SK-N-SH treated with all-trans-retinoic acid at 6 μM for 48 hours (cell line): ENCODE results near the gene DMAP1.

Experiments used
- ATAC-seq: fragments of 200-7000 bp; cut with Tn5 transposase; 3 replicates; pipeline ENCODE4 v1.9.1; 2020; ENCODE audit warnings: mild to moderate bottlenecking, moderate library complexity
- BACH2 ChIP-seq: fragments of 250-450 bp; sonication (Bioruptor Pico); IDR thresholded peaks from 2 replicates; pipeline ENCODE4 v1.9.0; 2021; ENCODE audit warnings: mild to moderate bottlenecking, borderline replicate concordance
- CSDC2 ChIP-seq: fragments of 250-450 bp; sonication (Bioruptor Pico); IDR thresholded peaks from 2 replicates; pipeline ENCODE4 v1.5.0; 2020; ENCODE audit warnings: mild to moderate bottlenecking, moderate library complexity
- CSRNP3 ChIP-seq: fragments of 250-450 bp; sonication (Bioruptor Pico); IDR thresholded peaks from 2 replicates; pipeline ENCODE4 v1.5.1; 2021; ENCODE audit warnings: mild to moderate bottlenecking, moderate library complexity
- ESRRG ChIP-seq: fragments of 250-450 bp; sonication (Bioruptor Pico); IDR thresholded peaks from 2 replicates; pipeline ENCODE4 v1.6.1; 2021; ENCODE audit warnings: mild to moderate bottlenecking
- GLIS3 ChIP-seq: fragments of 250-450 bp; sonication (Bioruptor Pico); IDR thresholded peaks from 2 replicates; pipeline ENCODE4 v1.5.0; 2020; ENCODE audit warnings: mild to moderate bottlenecking, moderate library complexity
- ISL1 ChIP-seq: fragments of 250-450 bp; sonication (Bioruptor Pico); IDR thresholded peaks from 2 replicates; pipeline ENCODE4 v2.1.2; 2022; ENCODE audit warnings: mild to moderate bottlenecking, moderate library complexity
- OSR1 ChIP-seq: fragments of 250-450 bp; sonication (Bioruptor Pico); IDR thresholded peaks from 2 replicates; pipeline ENCODE4 v1.8.0; 2022; ENCODE audit warnings: moderate library complexity, mild to moderate bottlenecking, inconsistent platforms
- PATZ1 ChIP-seq: fragments of 250-450 bp; sonication (Bioruptor Pico); IDR thresholded peaks from 2 replicates; pipeline ENCODE4 v1.8.0; 2020; ENCODE audit warnings: mild to moderate bottlenecking, moderate library complexity, borderline replicate concordance
- POU6F1 ChIP-seq: fragments of 250-450 bp; sonication (Bioruptor Pico); IDR thresholded peaks from 2 replicates; pipeline ENCODE4 v1.8.0; 2021; ENCODE audit warnings: low read depth, mild to moderate bottlenecking, moderate library complexity, borderline replicate concordance
- PPARA ChIP-seq: fragments of 250-450 bp; sonication (Bioruptor Pico); IDR thresholded peaks from 2 replicates; pipeline ENCODE4 v1.5.0; 2020; ENCODE audit warnings: mild to moderate bottlenecking, borderline replicate concordance
- RARB ChIP-seq: fragments of 250-450 bp; sonication (Bioruptor Pico); IDR thresholded peaks from 2 replicates; pipeline ENCODE4 v1.8.0; 2021; ENCODE audit warnings: mild to moderate bottlenecking, moderate library complexity
- SNAI2 ChIP-seq: fragments of 250-450 bp; sonication (Bioruptor Pico); IDR thresholded peaks from 2 replicates; pipeline ENCODE4 v1.5.0; 2020; ENCODE audit warnings: mild to moderate bottlenecking, moderate library complexity
- TCF4 ChIP-seq: fragments of 250-450 bp; sonication (Bioruptor Pico); IDR thresholded peaks from 2 replicates; pipeline ENCODE4 v1.8.0; 2021; ENCODE audit warnings: mild to moderate bottlenecking, moderate library complexity, borderline replicate concordance
- TOX ChIP-seq: fragments of 250-450 bp; sonication (Bioruptor Pico); IDR thresholded peaks from 2 replicates; pipeline ENCODE4 v1.8.0; 2021; ENCODE audit warnings: mild to moderate bottlenecking, moderate library complexity, borderline replicate concordance
- TSHZ2 ChIP-seq: fragments of 250-450 bp; sonication (Bioruptor Pico); IDR thresholded peaks from 2 replicates; pipeline ENCODE4 v1.5.0; 2020; ENCODE audit warnings: mild to moderate bottlenecking, moderate library complexity
- ZC3H10 ChIP-seq: fragments of 250-450 bp; sonication (Bioruptor Pico); IDR thresholded peaks from 2 replicates; pipeline ENCODE4 v1.5.1; 2021; ENCODE audit warnings: mild to moderate bottlenecking, moderate library complexity
- ZFP30 ChIP-seq: fragments of 450-650 bp; formaldehyde crosslinking; IDR thresholded peaks from 2 replicates; pipeline ENCODE4 v1.5.0; 2022; ENCODE audit warnings: mild to moderate bottlenecking, moderate library complexity
- ZNF565 ChIP-seq: fragments of 450-650 bp; formaldehyde crosslinking; conservative IDR thresholded peaks from 2 replicates; pipeline ENCODE4 v1.5.0; 2020; ENCODE audit warnings: low read depth, mild to moderate bottlenecking, moderate library complexity
- ZNF70 ChIP-seq: fragments of 450-650 bp; formaldehyde crosslinking; IDR thresholded peaks from 2 replicates; pipeline ENCODE4 v1.5.0; 2020; ENCODE audit warnings: mild to moderate bottlenecking, moderate library complexity
- ZNF8 ChIP-seq: fragments of 450-650 bp; formaldehyde crosslinking; IDR thresholded peaks from 2 replicates; pipeline ENCODE4 v1.5.0; 2020; ENCODE audit warnings: mild to moderate bottlenecking, moderate library complexity

DMAP1 gene

GRCh38 chr1:44237721-44238457 lies 24.6 kb downstream of the DMAP1 start (continued):
- TF ChIP-seq GLIS3 (CRISPR knock-in tag) = no peak

GRCh38 chr1:44238660-44239059 lies 25.4 kb downstream of the DMAP1 start:
- no peak for ATAC-seq
- TF ChIP-seq BACH2 (CRISPR knock-in tag) = no peak
- no peak for TF ChIP-seq POU6F1 (CRISPR knock-in tag)
- TF ChIP-seq PATZ1 (CRISPR knock-in tag) = no peak
- TF ChIP-seq ZFP30 (CRISPR knock-in tag) = no peak
- TF ChIP-seq ISL1 (CRISPR knock-in tag) = no peak
- TF ChIP-seq GLIS3 (CRISPR knock-in tag) = no peak
- no peak for TF ChIP-seq SNAI2 (CRISPR knock-in tag)
- no peak for TF ChIP-seq CSDC2 (CRISPR knock-in tag)
- TF ChIP-seq ZNF8 = no peak

GRCh38 chr1:44239331-44239960 lies 26.2 kb downstream of the DMAP1 start:
- TF ChIP-seq ZC3H10 (no peak), TCF4 (CRISPR knock-in tag) (no peak), ZNF8 (no peak), TSHZ2 (CRISPR knock-in tag) (no peak), ISL1 (CRISPR knock-in tag) (no peak), ZNF70 (CRISPR knock-in tag) (no peak), GLIS3 (CRISPR knock-in tag) (no peak), ZNF565 (CRISPR knock-in tag) (no peak), RARB (CRISPR knock-in tag) (no peak), ZFP30 (CRISPR knock-in tag) (no peak), OSR1 (CRISPR knock-in tag) (no peak), TOX (CRISPR knock-in tag) (no peak), ESRRG (CRISPR knock-in tag) (no peak), PPARA (no peak), BACH2 (CRISPR knock-in tag) (no peak)
- peak; percentile 36 for ATAC-seq

GRCh38 chr1:44239961-44240371 lies 26.7 kb downstream of the DMAP1 start:
- TF ChIP-seq ZNF8 = no peak
- TF ChIP-seq CSRNP3 (CRISPR knock-in tag) = no peak
- TF ChIP-seq ZFP30 (CRISPR knock-in tag) = no peak
- no peak for TF ChIP-seq TCF4 (CRISPR knock-in tag)
- TF ChIP-seq ZNF565 (CRISPR knock-in tag) = no peak
- TF ChIP-seq ZC3H10 = no peak
- no peak for TF ChIP-seq TSHZ2 (CRISPR knock-in tag)
- TF ChIP-seq GLIS3 (CRISPR knock-in tag) = no peak
- no peak for TF ChIP-seq RARB (CRISPR knock-in tag)
- TF ChIP-seq ISL1 (CRISPR knock-in tag) = no peak

More at GRCh38 chr1:44239961-44240371, 26.7 kb downstream of the DMAP1 start:
- peak; percentile 8; the same call in 1 of the 3 replicates for ATAC-seq
